Thymus (tissue), 11 donors: ENCODE data around the gene PMF1. TPM values are rescaled to one million over a fixed set of nuclear protein-coding genes. Genes with fewer than 3 reads are reported as not detected.

Experiments used
- DNase-seq, 9 donors: peaks; one replicate each; pipeline ENCODE4 v3.0.0-alpha.2; 2013; ENCODE audit warnings: low spot score in 9 of 9, low read depth in 6 of 9, missing footprints in 1 of 9
- H3K27ac ChIP-seq, 2 donors: one replicate each; pipeline ENCODE4 v1.5.1; 2013; ENCODE audit warnings: control low read depth in 1 of 2, low read depth in 1 of 2, low read length in 1 of 2, mild to moderate bottlenecking in 1 of 2, moderate library complexity in 1 of 2
- H3K27me3 ChIP-seq, 2 donors: one replicate each; pipeline ENCODE4 v1.5.1; 2013; ENCODE audit warnings: low read length in 1 of 2; ENCODE audit not compliant: control insufficient read depth in 2 of 2, insufficient read depth in 1 of 2
- H3K36me3 ChIP-seq, 2 donors: one replicate each; pipeline ENCODE4 v1.5.1; 2013; ENCODE audit warnings: low read length in 1 of 2, mild to moderate bottlenecking in 1 of 2, moderate library complexity in 1 of 2; ENCODE audit not compliant: control insufficient read depth in 2 of 2, insufficient read depth in 2 of 2
- H3K4me1 ChIP-seq, 2 donors: one replicate each; pipeline ENCODE4 v1.5.1; 2013; ENCODE audit warnings: low read length in 2 of 2; ENCODE audit not compliant: control insufficient read depth in 2 of 2, insufficient read depth in 2 of 2
- H3K4me3 ChIP-seq, 2 donors: one replicate each; pipeline ENCODE4 v1.5.1; 2013; ENCODE audit warnings: low read length in 2 of 2, control low read depth in 1 of 2, mild to moderate bottlenecking in 1 of 2
- H3K9me3 ChIP-seq, 2 donors: one replicate each; pipeline ENCODE4 v1.5.1; 2013; ENCODE audit warnings: low read length in 1 of 2, mild to moderate bottlenecking in 1 of 2; ENCODE audit not compliant: control insufficient read depth in 2 of 2, insufficient read depth in 1 of 2
- WGBS: extraction: QIAGEN DNeasy Blood & Tissue Kit; methylation state at CpG from one replicate; pipeline ENCODE4 v1.1.7; 2013; 5-methylcytosine and 5-hydroxymethylcytosine counted together
- polyA plus RNA-seq: library from polyadenylated mRNA; stranded (reverse); fragments of 200-250 nt; gene quantifications from one replicate; pipeline ENCODE4 v1.2.3, GENCODE V29; 2013
- total RNA-seq: library from RNA; stranded (reverse); fragments of 120-200 nt; gene quantifications from one replicate; pipeline ENCODE4 v1.2.4, GENCODE V29; 2013
- donor health status: healthy.

Gene PMF1
- total and polyA plus RNA-seq, 2 donors = 56.8 to 67.4 TPM

- Histone ChIP-seq H3K4me3 (no peak overlapping the region), H3K27ac (no peak overlapping the region), H3K4me1 (no peaks in the 10 kb centered on the region), H3K27me3 (no peaks in the 10 kb centered on the region), H3K9me3 (peaks cover 0 to 4% of the 10 kb centered on the region in 2 donors), H3K36me3 (peaks cover 89 to 95% of the 10 kb centered on the region in 2 donors)
- WGBS = 98% methylated on average over 9 of the region's 9 CpGs
- no peak for DNase-seq
Measured at GRCh38 chr1:156263288-156263655, 50.5 kb downstream of the PMF1 start.

GRCh38 chr1:156266051-156266450 lies 53.2 kb downstream of the PMF1 start:
- Histone ChIP-seq H3K36me3 (peaks cover 83 to 85% of the 10 kb centered on the region in 2 donors), H3K9me3 (peaks cover 0 to 4% of the 10 kb centered on the region in 2 donors), H3K4me3 (no peak overlapping the region), H3K4me1 (no peaks in the 10 kb centered on the region), H3K27ac (no peak overlapping the region), H3K27me3 (no peaks in the 10 kb centered on the region)
- DNase-seq = no peak
- 98% methylated on average over 13 of the region's 13 CpGs for WGBS

GRCh38 chr1:156268336-156268735 lies 55.5 kb downstream of the PMF1 start:
- peaks cover 0 to 4% of the 10 kb centered on the region in 2 donors for H3K9me3 ChIP-seq
- no peak for DNase-seq
- no peak overlapping the region for H3K4me3 ChIP-seq
- peaks cover 82 to 84% of the 10 kb centered on the region in 2 donors for H3K36me3 ChIP-seq
- over 99% methylated on average over 4 of the region's 4 CpGs for WGBS
- no peaks in the 10 kb centered on the region for H3K27me3 ChIP-seq
- H3K4me1 ChIP-seq = no peaks in the 10 kb centered on the region
- no peak overlapping the region for H3K27ac ChIP-seq

GRCh38 chr1:156270314-156270713 lies 57.5 kb downstream of the PMF1 start:
- no peak for DNase-seq
- Histone ChIP-seq H3K27me3 (no peaks in the 10 kb centered on the region), H3K4me1 (no peaks in the 10 kb centered on the region), H3K9me3 (peaks cover 0 to 4% of the 10 kb centered on the region in 2 donors), H3K27ac (no peak overlapping the region), H3K36me3 (peaks cover 85 to 89% of the 10 kb centered on the region in 2 donors), H3K4me3 (no peak overlapping the region)
- WGBS = 96% methylated on average over 3 of the region's 3 CpGs

- H3K4me1 ChIP-seq = peaks cover 6 to 7% of the 10 kb centered on the region in 2 donors
- no peaks in the 10 kb centered on the region for H3K9me3 ChIP-seq
- H3K4me3 ChIP-seq = no peak overlapping the region
- peaks cover 66 to 82% of the 10 kb centered on the region in 2 donors for H3K36me3 ChIP-seq
- no peaks in the 10 kb centered on the region for H3K27me3 ChIP-seq
- DNase-seq = no peak
- no peak overlapping the region for H3K27ac ChIP-seq
Measured at GRCh38 chr1:156276532-156276931, 63.7 kb downstream of the PMF1 start.

- DNase-seq = no peak
- no peaks in the 10 kb centered on the region for H3K27me3 ChIP-seq
- H3K9me3 ChIP-seq = no peaks in the 10 kb centered on the region
- peaks cover 10 to 12% of the 10 kb centered on the region in 2 donors for H3K4me1 ChIP-seq
- H3K4me3 ChIP-seq = no peak overlapping the region
- H3K36me3 ChIP-seq = peaks cover 61 to 78% of the 10 kb centered on the region in 2 donors
- H3K27ac ChIP-seq = no peak overlapping the region
- WGBS = 97% methylated on average over 6 of the region's 6 CpGs
Measured at GRCh38 chr1:156276966-156277381, 64.2 kb downstream of the PMF1 start.

GRCh38 chr1:156279837-156280236 lies 67.0 kb downstream of the PMF1 start:
- peaks cover 33 to 50% of the 10 kb centered on the region in 2 donors for H3K36me3 ChIP-seq
- H3K27ac ChIP-seq = no peak overlapping the region
- H3K27me3 ChIP-seq = no peaks in the 10 kb centered on the region
- 97% methylated on average over 3 of the region's 3 CpGs for WGBS
- no peak overlapping the region for H3K4me3 ChIP-seq
- peaks cover 14 to 25% of the 10 kb centered on the region in 2 donors for H3K4me1 ChIP-seq
- no peaks in the 10 kb centered on the region for H3K9me3 ChIP-seq
- DNase-seq = no peak

- peaks cover 14 to 25% of the 10 kb centered on the region in 2 donors for H3K4me1 ChIP-seq
- peak overlapping the region in 1 of 2 donors; percentile 87 for H3K27ac ChIP-seq
- H3K36me3 ChIP-seq = peaks cover 34 to 48% of the 10 kb centered on the region in 2 donors
Measured at GRCh38 chr1:156281281-156281680, 68.5 kb downstream of the PMF1 start.

GRCh38 chr1:156281693-156282478 lies 69.1 kb downstream of the PMF1 start:
- peak in 1 of 9 donors; percentile 20 for DNase-seq
- Histone ChIP-seq H3K4me1 (peaks cover 14 to 25% of the 10 kb centered on the region in 2 donors), H3K36me3 (peaks cover 32 to 44% of the 10 kb centered on the region in 2 donors), H3K27me3 (no peaks in the 10 kb centered on the region), H3K4me3 (peak overlapping the region; percentile 63 to 77), H3K27ac (peak overlapping the region in 1 of 2 donors; percentile 87), H3K9me3 (no peaks in the 10 kb centered on the region)
- 15% methylated on average over 22 of the region's 22 CpGs for WGBS

More at GRCh38 chr1:156281281-156281680, 68.5 kb downstream of the PMF1 start:
- H3K9me3 ChIP-seq = no peaks in the 10 kb centered on the region
- peak in 3 of 9 donors; percentile 14 to 42 (median 21) for DNase-seq
- no peaks in the 10 kb centered on the region for H3K27me3 ChIP-seq
- 59% methylated on average over 8 of the region's 8 CpGs for WGBS
- peak overlapping the region in 1 of 2 donors; percentile 63 for H3K4me3 ChIP-seq
